ENCODE measurements around the gene SESN2.

DNA sequence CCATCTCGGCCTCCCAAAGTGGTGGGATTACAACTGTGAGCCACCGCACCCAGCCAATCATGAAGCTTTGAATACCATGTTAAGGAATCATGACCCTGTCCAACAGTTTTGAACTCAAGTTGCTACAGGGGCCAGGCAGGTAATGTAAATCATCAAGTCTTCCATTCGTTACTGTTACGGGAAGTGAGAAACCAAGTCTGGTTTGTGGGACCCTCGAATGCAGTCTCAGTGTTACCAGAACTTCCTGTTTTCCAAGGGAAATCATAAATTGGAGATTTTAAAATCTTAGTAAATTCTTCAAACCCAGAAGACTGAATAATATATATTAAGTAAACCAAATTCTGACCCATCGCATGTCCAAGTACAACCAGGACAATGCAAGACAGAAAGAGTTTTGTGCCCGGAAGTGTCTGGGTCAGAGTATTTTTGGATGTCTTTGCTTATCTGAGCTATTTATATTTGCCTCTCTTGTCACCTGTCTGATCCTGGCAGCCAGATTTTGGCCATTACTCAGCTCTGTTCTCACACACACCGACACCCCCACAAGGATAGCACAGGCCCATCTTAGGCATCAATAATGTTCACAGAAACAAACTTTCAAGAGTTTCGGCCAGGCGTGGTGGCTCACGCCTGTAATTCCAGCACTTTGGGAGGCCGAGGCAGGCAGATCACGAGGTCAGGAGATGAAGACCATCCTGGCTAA is 14.6 kb upstream of the SESN2 start:
- TF ChIP-seq, protein P1, sequence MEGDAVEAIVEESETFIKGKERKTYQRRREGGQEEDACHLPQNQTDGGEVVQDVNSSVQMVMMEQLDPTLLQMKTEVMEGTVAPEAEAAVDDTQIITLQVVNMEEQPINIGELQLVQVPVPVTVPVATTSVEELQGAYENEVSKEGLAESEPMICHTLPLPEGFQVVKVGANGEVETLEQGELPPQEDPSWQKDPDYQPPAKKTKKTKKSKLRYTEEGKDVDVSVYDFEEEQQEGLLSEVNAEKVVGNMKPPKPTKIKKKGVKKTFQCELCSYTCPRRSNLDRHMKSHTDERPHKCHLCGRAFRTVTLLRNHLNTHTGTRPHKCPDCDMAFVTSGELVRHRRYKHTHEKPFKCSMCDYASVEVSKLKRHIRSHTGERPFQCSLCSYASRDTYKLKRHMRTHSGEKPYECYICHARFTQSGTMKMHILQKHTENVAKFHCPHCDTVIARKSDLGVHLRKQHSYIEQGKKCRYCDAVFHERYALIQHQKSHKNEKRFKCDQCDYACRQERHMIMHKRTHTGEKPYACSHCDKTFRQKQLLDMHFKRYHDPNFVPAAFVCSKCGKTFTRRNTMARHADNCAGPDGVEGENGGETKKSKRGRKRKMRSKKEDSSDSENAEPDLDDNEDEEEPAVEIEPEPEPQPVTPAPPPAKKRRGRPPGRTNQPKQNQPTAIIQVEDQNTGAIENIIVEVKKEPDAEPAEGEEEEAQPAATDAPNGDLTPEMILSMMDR (conservative IDR thresholded peaks at IDR 0.05; ENCODE audit: low read length) = no peak
- no peak for TF ChIP-seq EZH2phosphoT487 (IDR thresholded peaks at IDR 0.05; ENCODE audit: borderline replicate concordance)
